Esophagus squamous epithelium (tissue), 4 donors: Measurements from ENCODE around the gene ACTN4.

Experiments used
- POLR2A ChIP-seq, 4 donors: fragments of 450-650 bp; IDR thresholded peaks; one replicate each; pipeline ENCODE4 v1.6.1; 2017; ENCODE audit warnings: antibody characterized with exemption in 4 of 4, mild to moderate bottlenecking in 4 of 4, moderate library complexity in 3 of 4
- TF ChIP-seq, protein P1 (sequence below), 6 experiments: fragments of 450-650 bp in 4 of 6; fragments of 200-600 bp in 2 of 6; sonication (generic) in 2 of 6; IDR thresholded peaks; one replicate each; pipeline ENCODE4 v1.5.1; 2016 to 2019; ENCODE audit warnings: antibody characterized with exemption in 6 of 6, mild to moderate bottlenecking in 4 of 6, moderate library complexity in 4 of 6

DNA sequence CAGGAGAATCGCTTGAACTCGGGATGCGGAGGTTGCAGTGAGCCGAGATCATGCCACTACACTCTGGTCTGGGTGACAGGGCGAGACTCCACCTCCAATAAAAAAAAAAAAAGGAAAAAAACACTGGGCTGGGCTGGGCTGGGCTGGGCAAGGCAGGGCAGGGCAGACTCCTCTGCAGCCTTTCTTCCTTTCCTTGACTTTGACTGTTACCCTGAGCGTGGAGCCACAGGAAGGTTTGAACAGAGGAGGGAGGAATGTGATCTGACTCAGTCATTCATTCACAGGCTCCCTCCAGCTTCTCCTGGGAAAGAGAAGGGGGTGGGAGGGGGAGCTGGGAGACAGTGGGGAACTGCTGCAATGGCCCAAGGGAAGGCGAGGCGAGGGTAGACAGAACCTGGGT lies 2.7 kb upstream of the ACTN4 start:
- TF ChIP-seq, protein P1, sequence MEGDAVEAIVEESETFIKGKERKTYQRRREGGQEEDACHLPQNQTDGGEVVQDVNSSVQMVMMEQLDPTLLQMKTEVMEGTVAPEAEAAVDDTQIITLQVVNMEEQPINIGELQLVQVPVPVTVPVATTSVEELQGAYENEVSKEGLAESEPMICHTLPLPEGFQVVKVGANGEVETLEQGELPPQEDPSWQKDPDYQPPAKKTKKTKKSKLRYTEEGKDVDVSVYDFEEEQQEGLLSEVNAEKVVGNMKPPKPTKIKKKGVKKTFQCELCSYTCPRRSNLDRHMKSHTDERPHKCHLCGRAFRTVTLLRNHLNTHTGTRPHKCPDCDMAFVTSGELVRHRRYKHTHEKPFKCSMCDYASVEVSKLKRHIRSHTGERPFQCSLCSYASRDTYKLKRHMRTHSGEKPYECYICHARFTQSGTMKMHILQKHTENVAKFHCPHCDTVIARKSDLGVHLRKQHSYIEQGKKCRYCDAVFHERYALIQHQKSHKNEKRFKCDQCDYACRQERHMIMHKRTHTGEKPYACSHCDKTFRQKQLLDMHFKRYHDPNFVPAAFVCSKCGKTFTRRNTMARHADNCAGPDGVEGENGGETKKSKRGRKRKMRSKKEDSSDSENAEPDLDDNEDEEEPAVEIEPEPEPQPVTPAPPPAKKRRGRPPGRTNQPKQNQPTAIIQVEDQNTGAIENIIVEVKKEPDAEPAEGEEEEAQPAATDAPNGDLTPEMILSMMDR (IDR thresholded peaks at IDR 0.05) = no peak
- TF ChIP-seq POLR2A (IDR thresholded peaks at IDR 0.05) = no peak
